IMR-90 (cell line): ENCODE results near the gene ZNF454. TPM values are rescaled to one million over a fixed set of nuclear protein-coding genes. Genes with fewer than 3 reads are reported as not detected.

Source experiments
- ATAC-seq: fragments of 200-7000 bp; cut with Tn5 transposase; 2 replicates; pipeline ENCODE4 v1.9.1; 2020; ENCODE audit warnings: low read depth, mild to moderate bottlenecking, moderate library complexity
- BruUV-seq: library from RNA; stranded (reverse); fragments of 400-500 nt; replicated peaks from 2 replicates; lab custom pipeline; 2021; lab: Mats Ljungman, UMichigan
- CTCF ChIA-PET: fragments of 300-600 bp; formaldehyde crosslinking; extraction: SDS; loops from one replicate; lab custom pipeline; 2021; ENCODE audit warnings: antibody characterized with exemption; lab: Yijun Ruan, JAX
- POLR2A ChIA-PET: fragments of 300-600 bp; sonication (Branson Sonifier 250); formaldehyde crosslinking; loops from one replicate; lab custom pipeline; 2022; ENCODE audit warnings: antibody characterized with exemption; ENCODE audit not compliant: unreplicated experiment; lab: Charles Lee
- DNase-seq: peaks from one replicate; pipeline ENCODE4 v3.0.0; 2013
- H2AFZ ChIP-seq: replicated peaks from 2 replicates; pipeline ENCODE3; 2013; ENCODE audit warnings: low read length, mild to moderate bottlenecking; ENCODE audit not compliant: poor library complexity
- H2AK5ac ChIP-seq: 2 replicates; pipeline ENCODE4 v1.6.1; 2013; ENCODE audit warnings: low read depth, low read length, inconsistent platforms
- H2AK9ac ChIP-seq: replicated peaks from 2 replicates; pipeline ENCODE3; 2013; ENCODE audit warnings: mild to moderate bottlenecking, low read depth, low read length, moderate library complexity; ENCODE audit not compliant: poor library complexity
- H2BK120ac ChIP-seq: 2 replicates; pipeline ENCODE4 v1.6.1; 2013; ENCODE audit warnings: low read depth, low read length, inconsistent platforms
- H2BK15ac ChIP-seq: 3 replicates; pipeline ENCODE4 v1.6.1; 2013; ENCODE audit warnings: low read depth, low read length, inconsistent platforms
- H2BK20ac ChIP-seq: 2 replicates; pipeline ENCODE4 v1.6.1; 2013; ENCODE audit warnings: low read depth, mild to moderate bottlenecking, inconsistent platforms, low read length, moderate library complexity
- H2BK5ac ChIP-seq: 2 replicates; pipeline ENCODE4 v1.6.1; 2013; ENCODE audit warnings: mild to moderate bottlenecking, low read depth, low read length, inconsistent platforms; ENCODE audit not compliant: poor library complexity, severe bottlenecking
- H3K14ac ChIP-seq: replicated peaks from 2 replicates; pipeline ENCODE4 v1.6.1; 2013; ENCODE audit warnings: low read depth, low read length, inconsistent platforms
- H3K18ac ChIP-seq: 2 replicates; pipeline ENCODE4 v1.6.1; 2013; ENCODE audit warnings: low read depth, low read length, control low read depth
- H3K23ac ChIP-seq: 2 replicates; pipeline ENCODE4 v1.6.1; 2013; ENCODE audit warnings: low read depth, low read length, inconsistent platforms
- H3K27ac ChIP-seq: 2 replicates; pipeline ENCODE4 v1.5.1; 2013; ENCODE audit warnings: mild to moderate bottlenecking, control low read depth, low read length; ENCODE audit not compliant: insufficient read depth
- H3K27me3 ChIP-seq: 2 replicates; pipeline ENCODE4 v1.6.1; 2013; ENCODE audit warnings: low read length; ENCODE audit not compliant: control insufficient read depth, insufficient read depth
- H3K36me3 ChIP-seq: 2 replicates; pipeline ENCODE4 v1.6.1; 2013; ENCODE audit warnings: low read length, mixed read lengths; ENCODE audit not compliant: control insufficient read depth, insufficient read depth
- H3K4ac ChIP-seq: 2 replicates; pipeline ENCODE4 v1.6.1; 2013; ENCODE audit warnings: low read depth, low read length, inconsistent platforms
- H3K4me1 ChIP-seq: 2 replicates; pipeline ENCODE4 v1.6.1; 2013; ENCODE audit warnings: low read length, mixed read lengths; ENCODE audit not compliant: control insufficient read depth, insufficient read depth
- H3K4me2 ChIP-seq: 2 replicates; pipeline ENCODE4 v1.6.1; 2013; ENCODE audit warnings: low read depth, mild to moderate bottlenecking, control low read depth, low read length, moderate library complexity
- H3K4me3 ChIP-seq: 2 replicates; pipeline ENCODE4 v1.5.1; 2013; ENCODE audit warnings: low read depth, mild to moderate bottlenecking, control low read depth, low read length, moderate library complexity; ENCODE audit not compliant: insufficient read depth
- H3K56ac ChIP-seq: 2 replicates; pipeline ENCODE4 v1.6.1; 2013; ENCODE audit warnings: low read length, inconsistent platforms; ENCODE audit not compliant: insufficient read depth; ENCODE audit errors: extremely low read depth
- H3K79me1 ChIP-seq, 2 experiments: 2 replicates each; pipeline ENCODE4 v1.6.1; 2013; ENCODE audit warnings: low read length in 2 of 2, inconsistent platforms in 1 of 2, low read depth in 1 of 2
- H3K9ac ChIP-seq: 2 replicates; pipeline ENCODE4 v1.6.1; 2013; ENCODE audit warnings: low read depth, low read length, control low read depth
- H3K9me1 ChIP-seq: 2 replicates; pipeline ENCODE4 v1.6.1; 2013; ENCODE audit warnings: low read length, inconsistent platforms; ENCODE audit not compliant: insufficient read depth
- H3K9me3 ChIP-seq: 2 replicates; pipeline ENCODE4 v1.6.1; 2013; ENCODE audit warnings: low read length; ENCODE audit not compliant: control insufficient read depth, insufficient read depth
- H4K20me1 ChIP-seq: 2 replicates; pipeline ENCODE4 v1.6.1; 2013; ENCODE audit warnings: low read length, inconsistent platforms; ENCODE audit not compliant: insufficient read depth
- H4K5ac ChIP-seq: 2 replicates; pipeline ENCODE4 v1.6.1; 2013; ENCODE audit warnings: mild to moderate bottlenecking, low read depth, low read length, control low read depth
- H4K8ac ChIP-seq, 2 experiments: 2 replicates each; pipeline ENCODE4 v1.6.1; 2013; ENCODE audit warnings: low read depth in 2 of 2, low read length in 2 of 2, control low read depth in 1 of 2, inconsistent platforms in 1 of 2
- H4K91ac ChIP-seq: 2 replicates; pipeline ENCODE4 v1.6.1; 2013; ENCODE audit warnings: low read depth, low read length, inconsistent platforms; ENCODE audit not compliant: insufficient read depth
- POLR2A ChIP-seq: IDR thresholded peaks from 2 replicates; pipeline ENCODE4 v1.6.1; 2012; ENCODE audit warnings: mild to moderate bottlenecking, low read depth, low read length
- RAD21 ChIP-seq: IDR thresholded peaks from 2 replicates; pipeline ENCODE4 v1.6.1; 2012; ENCODE audit warnings: low read length, improper control_type of control experiment
- RFX5 ChIP-seq: IDR thresholded peaks from 2 replicates; pipeline ENCODE4 v1.8.0; 2012; ENCODE audit warnings: low read depth, mild to moderate bottlenecking, low read length, moderate library complexity
- WGBS, 2 experiments: methylation state at CpG; one replicate each; pipeline versions ENCODE4 v1.1.5 to v1.1.7; 2013; ENCODE audit warnings: missing lambda C conversion rate in 2 of 2; ENCODE audit not compliant: insufficient read length in 1 of 2; ENCODE audit errors: extremely low coverage in 2 of 2; 5-methylcytosine and 5-hydroxymethylcytosine counted together
- dilution Hi-C: fragments of 300-500 bp; cut with HindIII; formaldehyde crosslinking; loops from one replicate; pipeline ENCODE4 v1.14.3; 2018; ENCODE audit warnings: low sequenced_read_pairs; ENCODE audit not compliant: unreplicated experiment
- in situ Hi-C: fragments of 300-500 bp; cut with MboI; formaldehyde crosslinking; loops from 3 replicates; pipeline ENCODE4 v1.14.3; 2019; ENCODE audit warnings: low sequenced_read_pairs, inconsistent platforms, mixed read lengths
- intact Hi-C: fragments of 100-400 bp; cut with micrococcal nuclease; formaldehyde crosslinking; loops from 2 replicates; pipeline ENCODE4 v1.10.0; 2022
- polyA plus RNA-seq, 3 experiments: library from polyadenylated mRNA; depleted of rRNA; stranded (reverse); fragments of >200 nt; gene quantifications; 2 replicates each; pipeline ENCODE4 v1.2.3, GENCODE V29; 2012; ENCODE audit warnings: low replicate concordance in 1 of 3
- total RNA-seq: library from RNA; depleted of rRNA; stranded (reverse); fragments of >200 nt; gene quantifications from 2 replicates; pipeline ENCODE4 v1.2.3, GENCODE V29; 2012

The ZNF454 gene
- total and polyA plus RNA-seq, 2 of the 4 experiments (the other 2 are of a cell fraction), result 0.12 to 0.18 TPM

DNA sequence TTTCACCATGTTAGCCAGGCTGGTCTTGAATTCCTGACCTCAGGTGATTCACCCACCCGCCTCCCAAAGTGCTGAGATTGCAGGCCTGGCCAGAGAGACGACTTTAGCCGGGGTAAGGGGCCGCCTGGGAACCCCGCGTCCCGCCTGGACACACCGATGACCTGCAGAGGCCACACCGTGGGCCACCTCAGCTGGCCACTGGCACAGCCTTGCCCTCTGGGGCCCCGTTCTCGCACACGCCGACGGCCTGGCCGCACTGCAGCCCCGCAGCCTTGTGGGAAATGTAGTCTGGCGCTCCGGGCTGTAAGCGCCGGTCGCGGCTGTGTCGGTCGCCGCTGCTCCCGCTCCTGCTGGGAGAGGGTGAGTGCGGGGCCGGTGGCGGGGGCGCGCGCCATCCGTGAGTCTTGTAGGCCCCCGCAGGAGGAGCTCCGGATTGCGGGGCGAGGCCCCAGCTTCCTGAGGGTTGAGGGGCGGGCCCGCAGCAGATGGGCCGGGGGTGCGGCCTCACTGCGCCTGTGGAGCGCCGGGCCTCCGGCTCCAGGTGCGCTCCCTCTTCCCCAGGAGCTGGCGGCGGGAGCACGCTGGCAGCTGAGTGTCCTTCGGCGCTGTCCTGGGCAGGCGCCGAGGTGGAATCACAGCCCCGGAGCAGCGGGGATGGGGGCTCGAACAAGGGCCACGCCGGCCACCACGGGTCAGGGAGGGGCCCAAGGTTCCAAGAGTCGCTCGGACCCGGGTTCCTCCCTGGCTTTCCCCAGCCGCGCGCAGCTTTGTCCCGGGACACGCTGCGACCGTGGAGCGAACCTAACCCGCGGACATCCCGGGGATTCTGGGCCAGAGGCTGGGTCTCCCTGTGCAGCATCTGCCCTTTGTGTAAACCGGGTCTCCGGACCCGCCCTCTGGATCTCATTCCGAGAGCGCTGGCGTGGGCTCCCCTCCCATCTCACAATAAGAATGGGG lies 45.1 kb upstream of the ZNF454 start, which contains the start of gene ZFP2:
TSS of gene ZFP2 (plus strand) at position 299 of the 957 bp plus-strand sequence. CDS start 35,401 bp downstream, outside the sequence.
- Histone ChIP-seq H3K4ac (no peak within 1 kb of the TSS), H2BK20ac (no peak within 1 kb of the TSS), H3K9ac (peak within 1 kb of the TSS; percentile 45; the same call in 1 of the 2 replicates), H4K8ac (peak within 1 kb of the TSS; percentile 82 to 84; a peak in 2 of 4 replicates), H3K4me1 (no peaks in the 10 kb centered on the region), H3K27me3 (no peaks in the 10 kb centered on the region), H3K4me2 (peak within 1 kb of the TSS; percentile 58), H3K9me3 (peaks cover 8% of the 10 kb centered on the region), H2BK5ac (no peak within 1 kb of the TSS), H3K9me1 (no peaks in the 10 kb centered on the region), H3K79me1 (no peaks in the 10 kb centered on the region), H4K20me1 (no peaks in the 10 kb centered on the region), H3K14ac (no peak within 1 kb of the TSS), H3K18ac (no peak within 1 kb of the TSS), H2AK9ac (peak within 1 kb of the TSS; percentile 81), H3K56ac (no peak within 1 kb of the TSS), H2BK15ac (no peak within 1 kb of the TSS), H2AK5ac (no peak within 1 kb of the TSS), H3K27ac (no peak within 1 kb of the TSS; the same call in 1 of the 2 replicates), H3K36me3 (no peaks in the 10 kb centered on the region), H3K4me3 (peak within 1 kb of the TSS; percentile 57), H4K91ac (no peak within 1 kb of the TSS), H3K23ac (peak within 1 kb of the TSS; percentile 24; the same call in 1 of the 2 replicates), H2AFZ (peak within 1 kb of the TSS; percentile 97), H2BK120ac (no peak within 1 kb of the TSS), H4K5ac (no peak within 1 kb of the TSS)
- 5% methylated on average over 39 of the region's 79 CpGs; no CpG with 5 or more reads in 1 of the 2 experiments for WGBS, 2 experiments
- DNase-seq (peak; percentile 27), ATAC-seq (peak; percentile 98)
- no peak for TF ChIP-seq RAD21
- no peak for TF ChIP-seq RFX5
- TF ChIP-seq POLR2A, result no peak
- dilution Hi-C loops, result no loop called here
- in situ Hi-C loops, result no loop called here
- CTCF ChIA-PET, result no interaction called here
- POLR2A ChIA-PET, result no interaction called here
- intact Hi-C loops, result loop anchor here (1.0 to 5.0 kb wide), 2 partner anchors 127 to 526 kb away; partner anchors contain the start of gene ZNF879
- BruUV-seq, result no TSS peak
